Measurements from ENCODE around the gene JPT2. TPM values are rescaled to one million over a fixed set of nuclear protein-coding genes. Genes with fewer than 3 reads are reported as not detected.

JPT2 gene
- total RNA-seq, 1 donor from 2014 or later, result 132 TPM

DNA sequence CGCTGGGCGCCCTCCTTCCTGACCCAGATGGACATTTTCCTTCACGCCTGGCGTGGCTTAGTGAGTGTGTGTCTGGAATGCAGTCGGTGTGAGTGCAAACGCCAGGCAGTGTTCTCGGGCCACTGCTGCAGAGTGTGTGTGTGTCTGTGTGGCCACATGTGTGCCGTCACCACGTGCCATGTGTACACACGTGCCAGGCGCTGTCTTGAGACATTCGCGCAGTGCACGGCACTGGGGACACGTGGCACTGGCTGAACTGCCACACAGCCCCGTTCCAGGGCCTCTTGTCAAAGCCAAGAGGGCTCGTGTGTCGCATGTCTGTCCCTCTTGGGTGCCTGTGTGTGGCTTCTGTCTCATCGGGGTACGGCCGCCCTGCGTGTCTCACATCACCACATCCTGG, 56.7 kb downstream of the JPT2 start:
- Mint-ChIP-seq H3K9me3 (no peaks in the 10 kb centered on the region), H3K27me3 (no peaks in the 10 kb centered on the region), H3K36me3 (no peaks in the 10 kb centered on the region), H3K4me3 (no peak overlapping the region), H3K4me1 (ENCODE audit: unreplicated experiment) (no peaks in the 10 kb centered on the region), H3K27ac (no peak overlapping the region)
- no peak for DNase-seq (ENCODE audit: extremely low spot score, unreplicated experiment)
- TF ChIP-seq CTCF (conservative IDR thresholded peaks at IDR 0.05), result no peak

DNA sequence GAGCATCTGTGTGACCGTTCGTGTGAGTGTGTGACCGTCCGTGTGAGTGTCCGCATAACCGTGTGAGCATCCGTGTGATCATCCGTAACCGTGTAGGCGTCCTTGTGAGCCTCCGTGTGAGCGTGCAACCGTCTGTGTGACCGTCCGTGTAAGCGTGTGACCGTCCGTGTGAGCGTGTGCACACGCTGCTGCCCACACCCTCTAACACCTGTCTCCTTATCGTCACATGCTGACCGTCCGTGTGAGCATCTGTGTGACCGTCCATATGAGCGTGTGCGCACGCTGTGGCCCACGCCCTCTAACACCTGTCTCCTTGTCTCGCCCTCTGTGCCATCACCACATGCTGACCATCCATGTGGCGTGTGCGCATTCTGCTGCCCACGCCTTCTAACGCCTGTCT, 62.2 kb downstream of the JPT2 start:
- H3K27ac Mint-ChIP-seq, result no peak overlapping the region
- no peaks in the 10 kb centered on the region for H3K4me1 Mint-ChIP-seq (ENCODE audit: unreplicated experiment)
- TF ChIP-seq CTCF (conservative IDR thresholded peaks at IDR 0.05), result no peak
- no peaks in the 10 kb centered on the region for H3K27me3 Mint-ChIP-seq
- H3K4me3 Mint-ChIP-seq, result no peak overlapping the region
- H3K36me3 Mint-ChIP-seq, result no peaks in the 10 kb centered on the region
- no peaks in the 10 kb centered on the region for H3K9me3 Mint-ChIP-seq
- DNase-seq (ENCODE audit: extremely low spot score, unreplicated experiment), result no peak

DNA sequence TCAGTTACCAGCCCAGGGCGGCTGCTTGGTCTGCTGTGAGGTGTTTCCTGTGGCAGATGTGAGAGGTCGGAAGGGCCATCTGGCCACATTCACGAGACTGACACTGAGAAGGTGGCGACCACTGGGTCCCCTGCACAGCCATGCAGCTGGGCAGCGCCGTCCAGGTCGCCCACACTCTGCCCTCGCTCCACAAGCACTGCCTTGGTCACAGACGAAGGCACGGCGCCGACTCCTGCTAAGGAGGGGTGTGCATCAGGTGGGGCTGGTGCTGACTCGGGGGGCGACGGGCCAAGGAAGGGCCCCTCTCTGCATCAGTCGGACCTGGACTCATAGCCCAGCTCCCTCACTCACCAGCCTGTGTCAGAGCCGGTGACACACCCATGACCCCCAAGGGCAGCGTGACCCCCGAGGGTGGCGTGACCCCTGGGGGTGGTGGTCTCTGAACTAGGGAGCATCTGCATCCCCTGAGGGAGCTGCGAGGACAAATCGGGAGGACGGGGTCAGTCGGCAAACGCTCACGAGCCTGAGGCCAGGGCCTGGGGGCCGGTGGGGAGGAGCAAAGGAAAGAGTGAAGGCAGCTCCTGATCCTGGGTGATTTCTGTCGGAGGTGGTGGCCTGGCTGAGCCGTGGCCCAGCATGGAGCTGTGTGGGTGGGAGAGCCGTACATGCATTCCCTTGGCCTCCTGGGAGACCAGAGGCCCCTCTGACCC, 62.9 kb downstream of the JPT2 start:
- H3K4me1 Mint-ChIP-seq (ENCODE audit: unreplicated experiment), result no peaks in the 10 kb centered on the region
- no peak overlapping the region for H3K4me3 Mint-ChIP-seq
- no peaks in the 10 kb centered on the region for H3K9me3 Mint-ChIP-seq
- H3K27ac Mint-ChIP-seq, result no peak overlapping the region
- H3K36me3 Mint-ChIP-seq, result no peaks in the 10 kb centered on the region
- no peak for TF ChIP-seq CTCF (conservative IDR thresholded peaks at IDR 0.05)
- peak; percentile 67 for DNase-seq (ENCODE audit: extremely low spot score, unreplicated experiment)
- H3K27me3 Mint-ChIP-seq, result no peaks in the 10 kb centered on the region

DNA sequence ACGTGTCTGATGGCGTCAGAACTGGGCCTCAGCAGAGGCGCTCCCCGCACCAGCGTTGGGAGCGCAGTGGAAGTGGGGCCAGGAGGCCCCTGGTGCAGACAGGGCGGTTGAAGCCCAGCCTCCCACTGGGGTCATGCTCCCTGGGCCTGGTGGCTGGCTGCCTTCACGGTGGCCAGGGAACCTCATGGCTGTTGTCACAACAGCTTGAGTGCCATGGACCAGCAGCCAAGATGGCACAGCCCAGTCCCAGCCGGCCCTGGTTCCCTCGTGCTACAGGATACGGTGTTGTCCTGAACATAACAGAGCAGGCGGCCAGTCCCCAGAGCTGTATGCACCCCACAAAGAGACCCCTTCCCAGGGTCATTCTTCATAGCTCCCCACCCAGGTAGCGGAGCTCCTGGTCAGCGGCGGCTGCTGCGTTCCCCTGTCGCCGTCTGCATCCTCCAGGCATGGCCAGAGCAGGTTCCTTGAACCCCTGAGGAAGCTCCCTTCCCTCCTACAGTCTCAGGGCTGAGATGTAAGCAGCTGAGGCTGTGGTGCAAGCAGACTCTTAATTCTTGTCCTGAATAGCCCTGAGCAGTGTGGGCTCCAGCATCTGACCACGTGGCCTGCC, 63.6 kb downstream of the JPT2 start:
- H3K27ac Mint-ChIP-seq, result no peak overlapping the region
- H3K27me3 Mint-ChIP-seq, result no peaks in the 10 kb centered on the region
- no peak for DNase-seq (ENCODE audit: extremely low spot score, unreplicated experiment)
- no peaks in the 10 kb centered on the region for H3K36me3 Mint-ChIP-seq
- no peaks in the 10 kb centered on the region for H3K4me1 Mint-ChIP-seq (ENCODE audit: unreplicated experiment)
- H3K4me3 Mint-ChIP-seq, result no peak overlapping the region
- no peak for TF ChIP-seq CTCF (conservative IDR thresholded peaks at IDR 0.05)
- H3K9me3 Mint-ChIP-seq, result no peaks in the 10 kb centered on the region

- no peak overlapping the region for H3K27ac Mint-ChIP-seq
- no peaks in the 10 kb centered on the region for H3K9me3 Mint-ChIP-seq
- no peak overlapping the region for H3K4me3 Mint-ChIP-seq
- no peaks in the 10 kb centered on the region for H3K4me1 Mint-ChIP-seq (ENCODE audit: unreplicated experiment)
- TF ChIP-seq CTCF (conservative IDR thresholded peaks at IDR 0.05), result no peak
- peak; percentile 67 for DNase-seq (ENCODE audit: extremely low spot score, unreplicated experiment)
- H3K27me3 Mint-ChIP-seq, result no peaks in the 10 kb centered on the region
- no peaks in the 10 kb centered on the region for H3K36me3 Mint-ChIP-seq
Observed at GRCh38 chr16:1743376-1744337, 65.6 kb downstream of the JPT2 start.
